GM21360 (cell line): ENCODE measurements around the gene HOXA2.

Source experiments
- ATAC-seq: cut with Tn5 transposase; IDR thresholded peaks from one replicate; pipeline ENCODE4 v1.9.1; 2021; ENCODE audit warnings: mild to moderate bottlenecking, moderate library complexity; ENCODE audit not compliant: unreplicated experiment

HOXA2 gene

GRCh38 chr7:27126596-27127327 lies 24.3 kb upstream of the HOXA2 start:
- ATAC-seq: no peak

GRCh38 chr7:27125986-27126394 lies 23.5 kb upstream of the HOXA2 start:
- no peak for ATAC-seq

GRCh38 chr7:27124902-27125689 lies 22.6 kb upstream of the HOXA2 start:
- ATAC-seq: no peak

GRCh38 chr7:27124096-27124901 lies 21.8 kb upstream of the HOXA2 start:
- ATAC-seq: no peak

DNA sequence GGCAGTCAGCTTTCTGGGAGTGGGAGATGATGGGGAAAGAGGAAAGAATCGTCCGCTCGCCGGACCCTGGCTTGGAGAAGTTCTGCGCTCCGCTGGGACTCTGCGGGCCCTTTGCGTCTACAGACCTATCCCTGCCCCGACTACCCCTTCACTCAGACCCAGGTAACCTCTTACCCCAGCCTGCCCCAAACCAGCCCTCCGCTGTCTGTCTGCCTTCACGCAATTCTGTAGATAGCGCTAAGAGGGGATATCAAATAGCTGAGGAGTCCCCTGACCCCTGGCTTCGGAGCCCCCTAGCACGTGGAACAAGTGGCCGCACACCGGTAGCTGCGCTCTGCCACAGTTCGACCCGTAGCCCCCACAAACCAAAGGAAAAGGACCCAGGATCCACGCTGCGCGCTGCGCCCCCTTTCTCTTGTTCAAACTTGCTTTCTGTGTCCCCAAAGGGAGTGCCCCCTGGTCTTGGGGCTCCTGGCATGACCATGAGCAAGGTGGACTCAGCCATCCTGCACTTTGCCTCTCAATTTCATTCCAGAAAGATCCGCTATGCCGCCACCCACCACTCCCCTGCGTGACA lies 21.1 kb upstream of the HOXA2 start:
- ATAC-seq: no peak

GRCh38 chr7:27123007-27123476 lies 20.6 kb upstream of the HOXA2 start:
- no peak for ATAC-seq

GRCh38 chr7:27122077-27122910 lies 19.8 kb upstream of the HOXA2 start:
- ATAC-seq: no peak

GRCh38 chr7:27121684-27122076 lies 19.2 kb upstream of the HOXA2 start:
- no peak for ATAC-seq

- no peak for ATAC-seq
These were observed 17.0 kb upstream of the HOXA2 start for GRCh38 chr7:27119412-27119911.

DNA sequence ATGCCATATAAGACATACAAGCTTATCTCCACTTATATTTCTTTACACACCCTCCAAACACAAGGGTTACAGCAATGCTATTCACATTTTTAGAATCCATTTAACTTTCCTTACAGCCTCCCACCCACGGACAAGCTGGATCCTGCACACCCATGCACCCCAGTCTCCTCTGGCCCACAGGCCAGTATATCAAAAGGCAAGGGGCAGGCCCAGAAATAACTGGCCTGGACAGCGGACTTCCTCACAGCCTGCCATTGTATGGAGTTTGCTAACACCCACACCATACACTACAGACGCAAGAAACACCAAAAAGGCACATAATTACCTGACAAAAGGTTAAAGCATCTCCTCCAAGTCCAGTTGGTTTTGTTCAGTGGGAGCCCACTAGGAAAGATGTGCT lies 16.1 kb upstream of the HOXA2 start:
- ATAC-seq: no peak

GRCh38 chr7:27117887-27118491 lies 15.5 kb upstream of the HOXA2 start:
- ATAC-seq: no peak

- no peak for ATAC-seq
These were observed 14.7 kb upstream of the HOXA2 start for GRCh38 chr7:27116962-27117886.

DNA sequence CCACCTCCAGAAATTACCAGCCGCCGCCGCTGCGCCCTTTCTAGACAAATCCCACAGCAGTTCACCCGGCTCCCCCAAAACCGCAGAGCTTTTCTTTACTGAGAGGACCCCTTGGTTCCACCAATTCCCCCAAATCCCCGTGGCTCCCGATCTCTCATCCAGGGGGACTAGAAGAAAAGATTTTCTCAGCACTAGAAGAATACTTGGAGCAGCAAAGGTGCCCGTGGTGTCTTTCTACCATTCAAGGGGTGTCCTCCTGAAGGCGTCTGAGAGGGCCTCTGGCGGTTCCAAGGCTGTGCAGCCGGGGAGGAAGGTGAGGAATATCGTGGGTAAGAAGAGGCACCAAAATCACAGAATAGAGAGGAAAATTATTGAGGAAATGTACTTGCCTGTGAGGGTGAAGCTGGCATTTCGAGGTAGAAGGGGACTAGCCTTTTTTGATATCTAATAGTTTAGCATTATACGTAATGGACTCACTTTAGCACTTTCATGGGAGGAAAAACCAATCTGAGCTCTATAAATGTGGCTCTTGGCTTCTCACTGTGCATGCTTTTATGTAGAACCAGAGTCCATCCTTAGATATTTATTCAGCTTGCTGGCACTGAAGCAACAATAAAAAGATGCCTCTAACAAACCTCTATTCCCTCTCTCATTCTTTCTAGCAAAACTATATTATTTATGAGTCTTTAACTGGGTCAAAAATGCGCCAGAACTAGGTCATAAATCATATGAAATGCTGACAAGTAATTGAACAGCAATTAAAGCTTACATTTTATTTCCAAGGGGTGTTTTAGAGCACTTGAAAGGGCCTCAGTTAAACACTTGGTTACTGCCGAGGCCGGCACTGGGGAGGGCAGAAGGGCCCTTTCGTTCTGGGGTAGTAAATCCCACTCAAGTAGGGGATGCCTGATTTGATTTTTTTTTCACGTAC lies 13.8 kb upstream of the HOXA2 start:
- ATAC-seq: no peak

DNA sequence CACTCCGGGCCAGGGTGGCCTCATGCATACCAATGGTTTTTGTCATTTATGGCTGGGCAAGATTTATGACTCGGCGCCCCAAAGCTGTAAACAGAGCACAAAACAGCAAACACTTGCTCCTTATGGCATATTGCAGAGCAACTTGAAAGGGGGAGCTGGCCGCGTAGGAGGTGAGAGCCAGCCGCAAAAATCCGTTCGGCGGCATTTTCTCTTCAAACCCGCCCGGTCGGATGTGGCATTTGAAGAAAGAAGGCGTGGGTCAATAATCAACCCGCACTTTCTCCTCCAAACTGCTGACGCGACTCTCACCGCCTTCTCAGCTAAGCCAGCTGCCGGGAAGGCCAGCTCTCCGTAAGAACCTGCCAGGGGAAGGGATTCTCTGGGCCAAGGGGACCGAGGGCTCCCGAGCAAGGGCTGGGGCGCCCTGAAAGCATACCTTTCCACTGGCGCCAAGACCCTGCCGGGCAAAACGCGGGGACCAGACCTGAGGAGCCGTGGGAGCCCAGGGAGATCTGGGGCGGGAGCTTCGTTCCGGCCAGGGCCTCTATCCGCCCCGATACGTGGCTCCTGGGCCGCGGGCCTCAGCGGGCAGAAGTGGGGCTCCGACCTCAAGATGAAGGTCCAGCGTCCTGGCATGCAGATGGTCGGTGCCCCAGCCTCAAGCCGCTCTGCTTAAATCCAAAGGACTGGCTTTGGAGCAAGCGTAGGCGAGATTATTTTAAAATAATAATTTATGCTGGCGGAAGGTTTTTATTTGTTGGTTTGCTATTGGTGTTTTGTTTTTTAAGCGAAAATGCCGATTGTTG lies 12.9 kb upstream of the HOXA2 start:
- no peak for ATAC-seq

DNA sequence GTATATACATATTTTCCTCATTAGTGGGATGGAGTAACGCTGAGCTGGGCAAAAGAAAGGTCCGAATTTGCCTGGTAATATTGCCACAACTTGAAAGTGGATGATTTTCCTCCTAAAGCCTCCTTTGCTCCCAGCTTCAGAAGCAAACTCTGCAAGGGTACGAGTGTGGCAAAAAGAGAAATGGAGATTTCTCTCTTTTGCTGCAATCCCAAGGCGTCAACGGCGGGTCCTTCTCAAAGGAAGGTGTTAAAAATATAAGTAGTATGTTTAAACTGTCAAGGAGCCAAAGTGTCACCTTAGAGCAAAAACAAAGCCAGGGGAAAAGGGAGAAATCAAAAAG lies 12.4 kb upstream of the HOXA2 start:
- ATAC-seq: no peak

- ATAC-seq: no peak
These were observed 11.7 kb upstream of the HOXA2 start for GRCh38 chr7:27113991-27114769.
